ENCODE measurements around the gene IFNLR1.
"Not testable (repeated sequence)": the region's sequence is repeated elsewhere in the genome, so short reads cannot be mapped to it uniquely, and the experiment has no call there.

IFNLR1 gene
- 4.8 to 42.1 (median 23.1) reads per million in 17 experiments for total RNA-seq

DNA sequence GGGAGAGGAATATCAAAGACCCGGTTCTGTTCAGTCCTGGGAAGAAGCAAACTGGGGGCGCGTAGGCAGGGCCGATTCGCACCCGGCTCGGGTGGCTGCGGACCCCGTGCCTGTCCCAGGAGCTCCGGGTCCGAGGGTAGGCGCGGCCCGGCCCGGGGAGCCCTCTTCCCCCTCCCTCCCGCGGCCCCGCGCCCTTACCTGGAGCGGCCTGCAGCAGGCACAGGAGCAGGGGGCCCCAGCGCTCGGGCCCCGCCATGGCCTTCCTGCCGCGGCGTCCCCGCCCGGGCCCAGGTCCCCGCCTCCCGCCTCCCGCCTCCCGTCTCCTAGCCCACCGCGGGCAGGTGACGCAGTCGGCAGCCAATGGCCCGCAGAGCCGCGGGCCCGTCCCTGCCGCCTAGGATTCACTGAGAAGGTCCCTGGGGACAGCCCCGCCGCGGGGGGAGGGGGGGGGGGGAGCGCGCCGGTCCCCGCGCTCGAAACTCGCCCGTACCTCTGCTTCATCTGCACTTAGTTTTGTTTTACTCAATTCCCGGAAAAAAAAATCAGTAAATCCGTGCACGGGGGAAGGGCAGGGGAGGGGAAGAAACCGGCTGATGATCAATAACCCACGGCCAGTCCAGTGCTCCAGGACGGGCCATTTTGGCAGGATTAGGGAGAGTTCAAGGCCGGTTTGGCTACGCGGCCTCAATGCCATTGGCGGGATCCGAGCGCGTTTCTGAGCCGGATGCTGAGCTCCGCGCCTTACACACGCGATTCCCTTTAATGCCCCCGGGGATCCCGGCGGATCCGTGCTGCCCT is at the start of gene IFNLR1:
IFNLR1 (minus strand) TSS at position 297 of the 798 bp plus-strand sequence; CDS start at position 256, 41 bp downstream.
- DNase-seq, result peak; percentile 34 to 80 (median 57)

DNA sequence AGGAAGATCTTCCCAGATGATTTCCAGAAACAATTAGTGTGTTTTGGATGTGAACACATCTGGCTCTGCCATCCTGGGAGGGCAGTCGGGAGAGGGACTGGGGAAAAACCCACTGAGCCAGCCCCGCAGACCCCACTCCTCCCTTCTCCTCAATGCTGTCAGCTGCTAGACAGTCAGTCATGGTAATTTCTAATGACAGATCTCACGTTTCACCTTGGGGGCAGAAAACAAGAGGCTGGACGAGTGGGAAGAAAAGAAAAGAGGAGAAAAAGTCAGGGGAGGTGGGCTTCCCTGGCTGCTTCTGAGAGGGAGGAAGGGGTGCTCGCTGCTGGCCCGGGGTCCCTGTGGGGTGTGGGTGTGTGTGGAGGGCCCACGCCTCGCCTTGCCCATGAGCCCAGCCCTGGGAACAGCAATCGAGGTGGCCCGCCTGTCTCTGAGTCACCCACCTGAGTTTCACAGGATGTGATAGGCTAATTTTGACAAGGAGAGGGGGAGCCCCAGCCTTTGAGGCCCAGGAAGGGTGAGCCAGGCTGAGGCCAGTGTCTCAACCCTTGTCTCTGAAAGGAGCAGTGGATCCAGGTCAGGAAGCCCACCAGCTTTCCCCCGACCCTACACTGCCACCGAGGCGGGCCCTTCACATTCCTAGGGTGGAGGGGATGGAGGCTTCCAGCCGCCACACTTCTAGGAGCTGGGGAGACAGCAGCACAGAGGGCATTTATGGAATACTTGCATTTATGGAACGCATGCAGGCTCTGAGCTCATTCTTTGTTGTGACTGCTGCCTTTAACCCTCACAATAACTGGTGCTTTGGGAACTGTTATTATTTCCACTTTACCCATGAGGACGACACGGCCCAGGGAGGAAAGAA is 49.1 kb upstream of the IFNLR1 start:
- no peak for DNase-seq

DNA sequence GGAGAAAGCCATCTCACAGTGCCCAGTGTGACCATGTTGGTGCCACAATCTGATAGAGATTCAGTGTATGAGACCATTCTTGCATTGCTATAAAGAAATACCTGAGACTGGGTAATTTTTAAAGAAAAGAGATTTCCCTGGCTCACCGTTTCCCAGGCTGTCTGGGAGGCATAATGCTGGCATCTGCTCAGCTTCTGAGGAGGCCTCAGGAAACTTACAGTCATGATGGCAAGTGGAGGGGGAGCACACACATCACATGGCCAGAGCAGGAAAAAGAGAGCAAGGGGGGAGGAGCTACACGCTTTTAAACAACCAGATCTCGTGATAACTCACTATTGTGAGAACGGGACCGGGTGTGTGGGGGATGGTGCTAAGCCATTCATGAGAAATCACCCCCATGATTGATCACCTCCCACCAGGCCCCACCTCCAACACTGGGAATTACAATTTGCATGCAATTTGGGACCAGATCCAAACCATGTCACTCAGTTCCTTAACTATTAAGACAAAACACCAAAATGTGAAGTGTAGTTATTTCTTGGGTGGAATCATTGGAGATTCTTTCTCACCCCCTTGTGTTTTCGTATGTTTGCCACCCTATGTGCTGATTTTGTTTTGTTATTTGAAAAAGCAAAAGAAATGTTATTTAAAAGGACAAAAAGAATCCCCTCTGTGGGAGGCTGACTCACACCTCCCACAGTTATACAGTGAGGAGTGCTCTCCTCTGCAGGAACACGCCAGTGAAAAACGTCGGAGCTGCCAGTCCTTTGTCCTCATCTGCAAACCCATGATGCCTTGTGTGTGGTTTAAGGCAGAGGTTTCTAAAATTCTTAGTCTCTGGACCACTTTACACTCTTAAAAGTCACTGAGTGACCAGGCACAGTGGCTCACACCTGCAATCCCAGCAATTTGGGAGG is 46.9 kb upstream of the IFNLR1 start:
- DNase-seq, result peak in 3 of 4 experiments; percentile 7 to 20 (median 16)

DNA sequence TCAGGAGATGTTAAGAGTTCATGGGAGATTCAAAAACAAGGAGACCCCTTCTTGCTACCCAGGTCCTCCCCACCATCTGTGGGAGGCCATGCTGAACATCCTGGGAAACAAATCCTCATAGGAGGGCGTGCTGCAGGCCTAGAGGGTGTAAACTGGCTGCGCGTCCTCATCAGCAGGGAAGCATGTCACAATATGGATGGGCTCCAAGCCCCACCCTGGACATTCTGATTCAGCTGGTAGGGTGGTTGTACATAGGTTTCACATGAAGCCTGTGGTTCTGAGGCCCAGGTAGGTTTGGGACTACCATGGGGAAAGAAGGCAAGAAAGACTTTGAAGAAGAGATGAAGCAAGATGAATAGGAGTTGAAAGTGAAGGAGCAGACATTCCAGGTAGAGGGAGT is 44.6 kb upstream of the IFNLR1 start:
- no peak for DNase-seq

DNA sequence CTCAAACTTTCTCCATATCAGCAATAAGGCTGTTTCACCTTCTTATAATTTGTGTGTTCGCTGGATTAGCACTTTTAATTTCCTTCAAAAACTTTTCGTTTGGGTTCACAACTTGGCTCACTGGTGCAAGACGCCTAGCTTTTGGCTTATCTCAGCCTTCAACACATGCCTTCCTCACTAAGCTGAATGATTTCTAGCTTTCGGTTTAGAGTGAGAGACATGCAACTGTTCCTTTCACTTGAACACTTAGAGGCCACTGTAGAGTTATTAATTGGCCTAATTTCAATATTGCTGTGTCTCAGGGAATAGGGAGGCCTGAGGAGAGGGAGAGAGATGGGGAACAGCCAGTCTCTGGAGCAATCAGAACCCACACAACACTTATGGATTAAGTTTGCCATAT is 41.2 kb upstream of the IFNLR1 start:
- DNase-seq, result no peak

DNA sequence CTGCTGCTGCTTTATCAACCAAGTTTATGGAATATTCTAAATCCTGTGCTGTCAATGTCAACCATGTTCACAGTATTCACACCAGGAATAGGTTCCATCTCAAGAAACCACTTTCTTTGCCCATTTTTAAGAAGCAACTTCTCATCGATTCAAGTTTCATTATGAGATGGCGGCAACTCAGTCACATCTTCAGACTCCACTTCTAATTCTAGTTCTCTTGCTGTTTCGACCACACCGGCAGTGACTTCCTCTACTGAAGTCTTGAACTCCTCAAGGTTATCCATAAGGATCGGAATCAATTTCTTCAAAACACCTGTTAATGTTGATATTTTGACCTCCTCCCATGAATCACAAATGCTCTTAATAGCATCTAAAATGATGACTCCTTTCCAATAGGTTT is 39.7 kb upstream of the IFNLR1 start:
- no peak for DNase-seq

DNA sequence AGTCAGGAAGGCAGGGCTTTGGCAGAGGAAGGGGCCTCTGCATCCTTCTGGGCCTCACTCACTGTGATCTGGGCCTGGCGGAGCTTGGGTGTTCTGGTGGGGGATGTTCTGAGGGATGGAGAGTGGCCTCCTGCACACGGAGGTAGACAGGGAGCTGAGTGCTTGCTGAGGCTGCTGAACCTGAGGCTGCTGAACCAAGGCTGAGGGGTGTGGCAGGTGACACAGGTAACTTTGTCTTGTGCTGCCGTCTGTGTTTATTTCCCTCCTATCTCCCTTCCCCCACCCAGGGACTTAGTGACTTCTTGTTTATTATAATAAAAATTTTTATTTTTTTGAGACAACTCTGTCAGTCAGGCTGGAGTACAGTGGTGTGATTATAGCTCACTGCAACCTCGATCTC is 37.7 kb upstream of the IFNLR1 start:
- no peak for DNase-seq

DNA sequence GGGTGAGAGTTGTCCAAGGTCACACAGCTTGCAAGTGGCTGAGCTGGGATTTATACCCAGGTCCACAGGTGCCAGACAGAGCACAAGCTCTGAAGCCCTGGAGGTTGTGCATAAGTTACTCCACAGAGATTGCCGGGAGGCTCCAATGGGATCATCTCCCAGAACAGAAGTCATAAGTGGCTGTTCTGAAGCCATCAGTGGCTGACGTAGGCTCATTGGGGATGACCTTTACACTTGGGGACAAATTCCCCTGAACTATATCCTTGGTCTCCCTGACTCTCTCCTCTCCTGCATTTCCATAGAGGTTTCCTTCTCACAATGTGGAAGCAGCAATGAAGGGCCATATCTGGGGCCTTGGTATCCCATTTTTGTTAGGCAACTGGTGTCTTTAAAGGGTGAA is 37.0 kb upstream of the IFNLR1 start:
- DNase-seq, result no peak

DNA sequence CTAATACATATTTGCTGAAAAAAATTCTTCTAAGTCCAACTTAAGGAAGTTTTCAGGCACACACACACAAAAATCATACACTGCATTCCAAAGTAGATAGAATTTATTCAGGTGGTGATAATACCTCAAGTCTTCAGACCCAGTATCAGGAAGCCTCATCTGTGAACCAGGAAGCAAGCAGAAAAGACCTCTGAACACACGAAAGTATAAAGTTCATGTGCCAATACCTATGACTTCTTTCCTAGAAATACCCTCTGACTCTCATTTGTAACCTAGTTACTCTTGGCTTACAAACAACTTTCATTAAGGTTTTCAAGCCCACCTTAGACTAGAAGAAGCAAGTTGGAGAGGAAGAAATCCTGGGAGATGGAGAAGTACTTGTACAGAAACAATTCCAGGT is 35.7 kb upstream of the IFNLR1 start:
- no peak for DNase-seq

DNA sequence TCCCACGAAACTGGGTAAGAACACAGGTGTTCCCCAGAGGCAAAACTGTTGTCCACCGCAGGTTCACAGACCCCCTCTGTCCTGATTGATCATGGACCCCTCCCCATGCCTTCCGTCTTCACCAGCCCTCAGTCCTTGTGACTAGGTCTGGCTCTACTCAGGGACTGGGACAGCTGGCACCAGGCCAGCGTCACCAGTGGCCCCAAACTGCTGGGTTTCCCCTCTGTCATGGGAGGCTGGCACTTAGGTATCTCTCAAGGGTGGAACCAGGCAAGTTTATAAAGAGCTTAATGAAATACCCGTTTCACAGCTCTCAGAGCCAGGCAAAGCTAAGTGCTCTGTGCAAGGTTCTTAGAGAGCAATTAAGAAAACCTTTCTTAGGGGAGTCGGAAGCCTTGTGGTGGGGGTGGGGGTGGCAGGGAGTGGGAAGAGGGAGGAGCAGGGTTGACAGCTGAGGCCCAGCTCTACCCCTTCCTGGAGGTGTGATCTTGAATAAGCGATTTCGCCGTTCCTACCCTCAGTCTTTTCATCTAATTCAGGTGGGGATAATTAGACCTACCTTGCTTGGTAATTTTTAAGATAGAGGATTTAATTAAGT is 35.0 kb upstream of the IFNLR1 start:
- no peak for DNase-seq

DNA sequence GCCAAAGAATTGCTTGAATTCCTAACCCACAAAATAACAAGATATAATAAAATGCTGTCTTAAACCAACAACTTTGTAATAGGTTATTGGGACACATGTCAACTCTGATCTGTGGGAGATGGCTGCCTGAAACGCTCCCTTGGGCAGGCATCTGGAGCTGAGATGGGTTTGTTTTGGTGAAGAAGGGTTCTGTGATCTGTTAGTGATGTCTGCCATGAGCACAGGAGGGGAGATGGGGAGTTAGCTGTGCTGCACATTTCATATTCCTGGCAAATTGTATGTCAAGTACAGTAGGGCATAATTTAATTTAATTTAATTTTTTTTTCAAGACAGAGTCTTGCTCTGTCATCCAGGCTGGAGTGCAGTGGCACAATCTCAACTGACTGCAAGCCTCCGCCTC is 34.2 kb upstream of the IFNLR1 start:
- DNase-seq, result no peak

DNA sequence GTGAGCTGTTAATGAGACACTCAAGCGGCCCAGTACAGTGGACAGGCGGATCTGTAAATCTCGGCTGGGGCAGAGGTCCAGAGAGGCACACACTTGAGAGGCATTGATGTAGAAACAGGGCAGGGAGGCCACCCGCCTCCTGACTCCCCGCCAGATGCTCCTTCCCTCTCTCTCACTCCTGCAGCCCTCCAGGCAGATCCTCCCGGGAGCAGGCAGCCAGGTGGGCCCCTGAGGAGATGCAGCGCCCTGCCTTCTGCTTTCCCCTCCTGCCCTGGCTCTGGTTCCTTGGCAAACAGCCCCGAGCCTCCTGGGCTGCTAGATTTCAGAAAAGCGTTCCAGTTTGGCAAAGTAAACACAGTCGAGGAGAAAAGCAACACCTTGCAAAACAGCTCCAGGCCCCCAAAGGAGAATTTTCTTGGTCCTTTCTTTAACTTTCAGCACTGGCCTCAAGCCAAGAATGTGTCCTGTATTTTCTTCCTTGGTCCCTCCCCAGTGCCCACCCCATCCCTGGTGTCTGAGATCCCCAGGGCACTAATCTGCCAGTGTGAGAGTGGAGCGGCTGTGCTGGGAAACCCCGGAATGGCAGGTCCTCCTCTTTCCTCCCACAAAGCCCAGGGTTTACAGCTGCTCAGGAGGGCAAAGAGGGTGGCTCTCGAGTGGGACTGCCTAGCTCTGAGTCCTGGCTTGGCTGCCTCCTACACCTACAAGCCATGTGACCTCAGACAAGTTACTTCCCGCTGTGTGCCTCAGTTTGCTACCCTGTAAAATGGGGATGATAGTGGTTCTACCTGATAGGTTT is 29.4 kb upstream of the IFNLR1 start:
- DNase-seq, result no peak

DNA sequence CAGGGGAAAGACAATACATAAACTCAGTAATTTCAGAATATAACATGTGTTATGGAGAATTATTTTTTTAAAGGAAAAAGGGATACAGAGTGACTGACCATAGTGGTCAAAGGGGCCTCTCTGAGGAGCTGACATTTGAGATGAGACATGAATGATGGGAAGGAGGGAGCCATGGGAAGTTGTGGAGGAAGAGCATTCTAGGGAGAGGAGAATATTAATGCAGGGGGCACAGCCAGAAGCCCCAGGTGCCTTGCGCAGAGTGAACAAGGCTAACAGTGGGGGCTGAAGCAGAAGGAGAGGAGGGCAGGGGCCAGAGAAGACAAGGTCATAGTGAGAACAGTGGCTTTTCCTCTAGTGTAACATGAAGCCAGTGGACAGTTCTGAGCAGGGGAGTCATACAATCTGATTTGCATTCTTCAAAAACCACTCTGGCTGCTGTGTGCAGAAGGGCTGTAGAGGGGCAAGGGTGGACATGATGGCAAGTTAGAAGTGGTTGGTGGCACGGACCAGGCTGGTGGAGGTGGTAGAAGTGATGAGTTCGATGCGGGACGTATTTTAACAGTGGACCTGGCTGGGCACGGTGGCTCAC is 28.2 kb upstream of the IFNLR1 start:
- no peak for DNase-seq

DNA sequence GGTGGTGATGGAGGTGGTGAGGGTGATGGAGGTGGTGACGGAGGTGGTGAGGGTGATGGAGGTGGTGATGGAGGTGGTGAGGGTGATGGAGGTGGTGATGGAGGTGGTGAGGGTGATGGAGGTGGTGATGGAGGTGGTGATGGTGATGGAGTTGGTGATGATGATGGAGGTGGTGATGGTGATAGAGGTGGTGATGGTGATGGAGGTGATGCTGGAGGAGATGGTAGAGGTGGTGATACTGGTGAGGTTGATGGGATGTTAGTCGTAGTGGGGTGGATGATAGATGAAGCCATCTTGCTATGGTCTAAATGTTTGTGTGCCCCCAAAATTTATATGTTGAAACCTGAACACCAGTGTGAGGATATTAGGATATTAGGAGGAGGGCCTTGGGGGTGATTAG is 25.3 kb upstream of the IFNLR1 start:
- no peak for DNase-seq

DNA sequence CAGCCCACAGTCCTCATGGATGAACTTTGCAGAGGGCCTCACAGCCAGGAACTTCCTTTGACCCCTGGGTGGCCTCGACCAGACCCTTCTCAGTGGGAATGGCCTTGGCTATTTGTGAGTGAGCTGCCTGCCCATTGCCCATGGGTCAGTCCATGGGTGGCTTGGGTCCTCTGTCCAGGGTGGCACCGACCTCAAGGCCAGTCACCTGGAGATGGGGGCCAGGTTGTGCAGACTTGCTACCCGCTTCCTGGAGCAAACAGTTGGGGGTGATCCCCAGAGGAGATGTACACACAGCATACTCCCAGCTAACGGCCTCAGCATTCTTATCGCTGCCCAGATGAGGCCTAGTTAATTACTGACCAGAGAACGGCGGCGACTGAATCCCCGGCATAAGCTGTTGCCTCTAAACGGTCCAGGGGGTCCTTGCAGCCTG is 23.1 kb upstream of the IFNLR1 start:
- DNase-seq, result no peak

DNA sequence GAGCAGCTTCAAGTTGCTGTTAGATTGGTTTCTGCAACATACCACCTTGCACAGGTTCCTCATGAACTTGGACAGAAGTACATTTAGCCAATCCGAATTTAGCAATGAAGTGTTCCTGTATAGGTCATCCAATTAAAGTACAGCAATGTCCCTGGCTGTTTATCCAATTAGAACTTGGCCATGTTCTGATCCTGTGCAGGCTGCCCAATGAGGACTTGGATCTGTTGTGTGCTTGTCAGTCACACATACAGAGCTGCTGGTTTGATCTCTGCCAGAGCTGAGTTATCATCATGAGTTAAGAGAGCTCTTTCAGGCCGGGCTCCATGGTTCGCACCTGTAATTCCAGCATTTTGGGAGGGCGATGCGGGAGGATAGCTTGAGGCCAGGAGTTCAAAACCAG is 22.0 kb upstream of the IFNLR1 start:
- no peak for DNase-seq

DNA sequence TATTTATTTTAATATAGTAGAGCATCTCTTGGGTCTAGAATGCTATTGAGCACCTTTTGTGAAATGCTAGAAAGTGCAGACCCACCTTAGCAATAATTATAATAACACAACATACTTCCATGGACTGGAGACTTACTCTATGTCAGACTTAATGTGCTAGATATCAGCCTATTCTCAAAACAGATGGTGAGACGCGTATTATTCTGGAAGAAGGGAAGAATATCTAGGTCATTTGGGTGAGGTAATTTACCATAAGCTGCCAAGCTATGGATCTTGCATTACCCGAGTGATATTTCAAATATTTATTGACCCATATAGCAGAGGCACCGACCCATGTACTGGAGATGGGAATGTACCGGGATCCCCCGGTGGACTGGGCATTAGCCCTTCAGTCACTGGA is 20.6 kb upstream of the IFNLR1 start:
- no peak for DNase-seq

DNA sequence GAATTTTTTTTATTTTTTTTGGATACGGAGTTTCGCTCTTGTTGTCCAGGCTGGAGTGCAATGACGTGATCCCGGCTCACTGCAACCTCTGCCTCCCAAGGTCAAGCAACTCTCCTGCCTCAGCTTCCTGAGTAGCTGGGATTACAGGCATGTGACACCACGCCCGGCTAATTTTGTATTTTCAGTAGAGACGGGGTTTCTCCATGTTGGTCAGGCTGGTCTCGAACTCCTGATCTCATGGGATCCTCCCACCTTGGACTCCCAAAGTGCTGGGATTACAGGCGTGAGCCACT is 20.3 kb upstream of the IFNLR1 start:
- DNase-seq, result not testable (repeated sequence)

DNA sequence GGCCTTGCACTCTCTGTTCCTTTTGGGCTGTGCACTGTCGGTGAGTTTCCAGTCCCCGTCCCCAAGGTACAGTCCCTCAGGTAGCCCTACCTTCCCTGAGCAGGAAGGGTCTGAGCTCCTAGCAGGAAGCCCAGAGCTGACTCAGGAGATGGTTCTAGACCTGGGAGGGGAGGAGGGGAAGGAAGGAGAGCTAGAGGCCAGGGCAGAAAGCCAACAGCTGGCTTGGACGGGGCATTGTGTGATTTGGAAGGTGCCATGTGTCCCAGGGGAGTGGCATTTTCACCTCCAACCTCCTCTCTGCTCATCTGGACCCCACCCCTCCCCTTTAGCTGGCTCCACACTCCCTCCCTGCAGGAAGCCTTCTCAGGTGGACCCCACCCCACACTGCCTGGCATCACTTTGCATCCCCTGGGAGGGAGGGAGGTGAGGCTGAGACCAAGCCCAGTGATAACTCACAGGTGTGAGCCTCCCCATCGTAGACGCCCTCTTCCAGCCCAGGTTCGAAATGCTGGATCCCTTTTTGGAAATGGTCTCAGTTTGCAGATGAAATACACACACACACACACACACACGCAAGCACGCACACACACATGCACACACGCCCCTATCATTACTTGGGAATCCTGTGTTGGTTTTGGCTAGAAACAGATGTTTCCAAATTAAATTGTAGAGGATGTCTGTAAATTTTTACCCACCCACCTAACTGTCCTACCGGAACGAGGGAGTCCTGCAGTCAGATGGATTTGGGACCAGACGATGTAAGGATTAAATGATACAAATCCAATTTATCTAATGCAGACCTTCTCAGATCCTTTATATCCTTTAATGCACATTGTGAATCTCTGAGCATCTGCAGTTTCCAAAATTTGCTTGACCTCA is 19.7 kb upstream of the IFNLR1 start:
- DNase-seq, result no peak

DNA sequence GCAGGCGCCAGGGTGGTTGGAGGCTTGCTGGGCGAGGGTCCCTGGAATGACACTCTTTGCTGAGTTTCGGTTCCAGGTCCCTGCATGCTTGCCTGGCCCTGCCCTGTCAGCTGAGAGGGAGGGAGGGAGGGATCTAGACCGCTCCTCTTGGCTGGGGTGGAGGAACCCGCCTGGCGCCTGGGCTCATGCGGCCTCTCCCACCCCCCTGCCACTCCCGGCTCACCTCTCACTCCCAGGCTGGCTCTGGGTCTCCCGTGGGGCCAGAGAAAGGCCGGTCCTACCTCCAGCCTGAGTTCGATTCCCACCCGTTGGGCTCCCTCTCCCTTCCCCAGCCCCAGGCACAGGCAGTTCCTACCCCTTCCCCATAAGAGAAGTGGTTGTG is 19.0 kb upstream of the IFNLR1 start:
- no peak for DNase-seq
